Osteoblast (primary cell): Measurements from ENCODE around the gene AUTS2. TPM values are rescaled to one million over a fixed set of nuclear protein-coding genes. Genes with fewer than 3 reads are reported as not detected.

Experiments used
- DNase-seq: peaks from one replicate; pipeline ENCODE4 v3.0.0; 2011; ENCODE audit warnings: low spot score, mixed read lengths; ENCODE audit not compliant: insufficient read length; ENCODE audit errors: missing footprints
- H2AFZ ChIP-seq: 2 replicates; pipeline ENCODE4 v1.6.0; 2011; ENCODE audit warnings: mild to moderate bottlenecking, low read length
- H3K27ac ChIP-seq: 2 replicates; pipeline ENCODE4 v1.5.1; 2011; ENCODE audit warnings: mild to moderate bottlenecking, low read depth, low read length, moderate library complexity
- H3K27me3 ChIP-seq: 2 replicates; pipeline ENCODE4 v1.6.0; 2012; ENCODE audit warnings: mild to moderate bottlenecking, control low read depth, inconsistent platforms, low read length, moderate library complexity; ENCODE audit not compliant: insufficient read depth
- H3K36me3 ChIP-seq: 2 replicates; pipeline ENCODE4 v1.5.1; 2011; ENCODE audit warnings: mild to moderate bottlenecking, low read length, control low read depth, moderate library complexity; ENCODE audit not compliant: insufficient read depth
- H3K4me1 ChIP-seq: 2 replicates; pipeline ENCODE4 v1.5.1; 2011; ENCODE audit warnings: mild to moderate bottlenecking, low read length, control low read depth, moderate library complexity; ENCODE audit not compliant: insufficient read depth
- H3K4me2 ChIP-seq: 2 replicates; pipeline ENCODE4 v1.6.0; 2011; ENCODE audit warnings: mild to moderate bottlenecking, low read length; ENCODE audit not compliant: insufficient read depth
- H3K4me3 ChIP-seq: fragments of 200-600 bp; sonication (generic); 3 replicates; pipeline ENCODE4 v1.5.1; 2012; ENCODE audit warnings: mild to moderate bottlenecking, low read length, inconsistent platforms; ENCODE audit not compliant: insufficient read depth
- H3K79me2 ChIP-seq: 2 replicates; pipeline ENCODE4 v1.6.0; 2012; ENCODE audit warnings: mild to moderate bottlenecking, low read length, control low read depth, inconsistent platforms; ENCODE audit not compliant: insufficient read depth
- H3K9me3 ChIP-seq: 2 replicates; pipeline ENCODE4 v1.5.1; 2011; ENCODE audit warnings: low read depth, low read length, control low read depth
- H4K20me1 ChIP-seq: 2 replicates; pipeline ENCODE4 v1.6.0; 2012; ENCODE audit warnings: mild to moderate bottlenecking, low read length, control low read depth; ENCODE audit not compliant: insufficient read depth
- total RNA-seq: library from RNA; depleted of rRNA; stranded (reverse); fragments of >200 nt; gene quantifications from 2 replicates; pipeline ENCODE4 v1.2.3, GENCODE V29; 2012
- TF ChIP-seq, protein P1 (sequence below): IDR thresholded peaks from 2 replicates; pipeline ENCODE4 v1.5.1; 2011; ENCODE audit warnings: mild to moderate bottlenecking, low read depth, low read length, moderate library complexity; ENCODE audit errors: extremely low read depth

The AUTS2 gene
- total RNA-seq, 1 donor, result 15.2 TPM

DNA sequence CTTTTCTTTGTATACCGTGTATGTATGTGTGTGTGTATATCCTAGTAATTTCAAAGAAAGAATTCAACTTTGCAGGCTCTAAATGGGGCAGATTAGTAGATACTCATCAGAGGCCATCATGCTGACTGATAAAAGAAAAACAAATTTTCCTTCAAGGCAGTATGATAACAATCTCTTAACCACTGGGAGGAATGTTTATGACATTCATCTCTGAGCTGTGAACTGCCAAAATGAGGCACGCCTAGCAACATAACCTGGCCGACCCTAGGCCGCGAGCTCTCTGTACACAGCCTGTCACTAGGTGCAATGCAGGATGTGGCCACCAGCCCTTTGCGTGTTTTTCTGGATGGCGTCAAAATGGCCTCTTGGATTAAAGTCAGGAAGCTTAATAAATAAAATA, 1190.0 kb downstream of the AUTS2 start:
- Histone ChIP-seq H3K36me3 (peaks cover 6% of the 10 kb centered on the region), H3K4me3 (no peak overlapping the region), H3K9me3 (no peaks in the 10 kb centered on the region), H3K27me3 (no peaks in the 10 kb centered on the region), H4K20me1 (no peaks in the 10 kb centered on the region), H3K4me2 (no peak overlapping the region), H3K4me1 (no peaks in the 10 kb centered on the region), H3K27ac (no peak overlapping the region), H3K79me2 (no peaks in the 10 kb centered on the region), H2AFZ (no peak overlapping the region)
- DNase-seq, result no peak
- TF ChIP-seq, protein P1, sequence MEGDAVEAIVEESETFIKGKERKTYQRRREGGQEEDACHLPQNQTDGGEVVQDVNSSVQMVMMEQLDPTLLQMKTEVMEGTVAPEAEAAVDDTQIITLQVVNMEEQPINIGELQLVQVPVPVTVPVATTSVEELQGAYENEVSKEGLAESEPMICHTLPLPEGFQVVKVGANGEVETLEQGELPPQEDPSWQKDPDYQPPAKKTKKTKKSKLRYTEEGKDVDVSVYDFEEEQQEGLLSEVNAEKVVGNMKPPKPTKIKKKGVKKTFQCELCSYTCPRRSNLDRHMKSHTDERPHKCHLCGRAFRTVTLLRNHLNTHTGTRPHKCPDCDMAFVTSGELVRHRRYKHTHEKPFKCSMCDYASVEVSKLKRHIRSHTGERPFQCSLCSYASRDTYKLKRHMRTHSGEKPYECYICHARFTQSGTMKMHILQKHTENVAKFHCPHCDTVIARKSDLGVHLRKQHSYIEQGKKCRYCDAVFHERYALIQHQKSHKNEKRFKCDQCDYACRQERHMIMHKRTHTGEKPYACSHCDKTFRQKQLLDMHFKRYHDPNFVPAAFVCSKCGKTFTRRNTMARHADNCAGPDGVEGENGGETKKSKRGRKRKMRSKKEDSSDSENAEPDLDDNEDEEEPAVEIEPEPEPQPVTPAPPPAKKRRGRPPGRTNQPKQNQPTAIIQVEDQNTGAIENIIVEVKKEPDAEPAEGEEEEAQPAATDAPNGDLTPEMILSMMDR, result no peak

DNA sequence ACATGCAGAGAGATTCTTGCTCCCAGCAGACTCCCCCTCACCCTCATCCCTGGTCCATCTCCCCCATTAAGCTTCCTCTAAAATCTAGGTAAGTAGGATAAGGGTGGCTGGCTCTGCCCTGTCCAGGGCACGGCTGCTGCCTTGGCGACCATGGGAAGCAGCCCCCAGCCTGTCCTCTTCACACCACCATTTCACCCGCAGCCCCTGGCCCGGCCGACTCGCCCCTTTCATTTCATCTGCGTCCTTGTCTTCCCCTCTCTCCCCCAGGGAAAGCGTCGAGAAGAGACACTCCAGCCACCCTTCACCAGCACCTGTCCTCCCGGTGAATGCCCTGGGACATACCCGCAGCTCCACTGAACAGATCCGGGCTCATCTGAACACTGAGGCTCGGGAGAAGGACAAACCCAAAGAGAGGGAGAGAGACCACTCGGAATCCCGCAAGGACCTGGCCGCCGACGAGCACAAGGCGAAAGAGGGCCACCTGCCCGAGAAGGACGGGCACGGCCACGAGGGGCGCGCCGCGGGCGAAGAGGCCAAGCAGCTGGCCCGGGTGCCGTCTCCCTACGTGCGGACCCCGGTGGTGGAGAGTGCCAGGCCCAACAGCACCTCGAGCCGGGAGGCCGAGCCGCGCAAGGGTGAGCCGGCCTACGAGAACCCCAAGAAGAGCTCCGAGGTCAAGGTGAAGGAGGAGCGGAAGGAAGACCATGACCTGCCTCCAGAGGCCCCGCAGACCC, 1191.4 kb downstream of the AUTS2 start:
- Histone ChIP-seq H3K36me3 (peaks cover 5% of the 10 kb centered on the region), H3K4me1 (no peaks in the 10 kb centered on the region), H3K4me3 (no peak overlapping the region), H4K20me1 (no peaks in the 10 kb centered on the region), H3K79me2 (no peaks in the 10 kb centered on the region), H3K27ac (no peak overlapping the region), H3K9me3 (no peaks in the 10 kb centered on the region), H3K4me2 (no peak overlapping the region), H2AFZ (no peak overlapping the region), H3K27me3 (no peaks in the 10 kb centered on the region)
- DNase-seq, result no peak
- TF ChIP-seq, protein P1, result no peak

DNA sequence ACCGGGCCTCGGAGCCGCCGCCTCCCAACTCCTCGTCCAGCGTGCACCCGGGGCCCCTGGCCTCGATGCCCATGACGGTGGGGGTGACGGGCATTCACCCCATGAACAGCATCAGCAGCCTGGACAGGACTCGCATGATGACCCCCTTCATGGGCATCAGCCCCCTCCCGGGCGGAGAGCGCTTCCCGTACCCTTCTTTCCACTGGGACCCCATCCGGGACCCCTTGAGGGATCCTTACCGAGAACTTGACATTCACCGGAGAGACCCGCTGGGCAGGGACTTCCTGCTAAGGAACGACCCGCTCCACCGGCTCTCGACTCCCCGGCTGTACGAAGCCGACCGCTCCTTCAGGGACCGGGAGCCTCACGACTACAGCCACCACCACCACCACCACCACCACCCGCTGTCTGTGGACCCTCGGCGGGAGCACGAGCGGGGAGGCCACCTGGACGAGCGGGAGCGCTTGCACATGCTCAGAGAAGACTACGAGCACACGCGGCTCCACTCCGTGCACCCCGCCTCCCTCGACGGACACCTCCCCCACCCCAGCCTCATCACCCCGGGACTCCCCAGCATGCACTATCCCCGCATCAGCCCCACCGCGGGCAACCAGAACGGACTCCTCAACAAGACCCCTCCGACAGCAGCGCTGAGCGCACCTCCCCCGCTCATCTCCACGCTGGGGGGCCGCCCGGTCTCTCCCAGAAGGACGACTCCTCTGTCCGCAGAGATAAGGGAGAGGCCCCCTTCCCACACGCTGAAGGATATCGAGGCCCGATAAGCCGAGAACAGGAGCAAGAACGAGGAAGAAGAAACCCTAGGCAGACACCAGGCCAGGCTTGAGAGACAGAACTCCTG, 1192.2 kb downstream of the AUTS2 start:
- H3K4me2 ChIP-seq, result no peak overlapping the region
- no peak overlapping the region for H3K4me3 ChIP-seq
- H3K36me3 ChIP-seq, result no peaks in the 10 kb centered on the region
- H4K20me1 ChIP-seq, result no peaks in the 10 kb centered on the region
- H3K27ac ChIP-seq, result no peak overlapping the region
- H3K9me3 ChIP-seq, result no peaks in the 10 kb centered on the region
- no peaks in the 10 kb centered on the region for H3K4me1 ChIP-seq
- DNase-seq, result no peak
- no peaks in the 10 kb centered on the region for H3K79me2 ChIP-seq
- H2AFZ ChIP-seq, result no peak overlapping the region
- no peaks in the 10 kb centered on the region for H3K27me3 ChIP-seq
- TF ChIP-seq, protein P1, result no peak

DNA sequence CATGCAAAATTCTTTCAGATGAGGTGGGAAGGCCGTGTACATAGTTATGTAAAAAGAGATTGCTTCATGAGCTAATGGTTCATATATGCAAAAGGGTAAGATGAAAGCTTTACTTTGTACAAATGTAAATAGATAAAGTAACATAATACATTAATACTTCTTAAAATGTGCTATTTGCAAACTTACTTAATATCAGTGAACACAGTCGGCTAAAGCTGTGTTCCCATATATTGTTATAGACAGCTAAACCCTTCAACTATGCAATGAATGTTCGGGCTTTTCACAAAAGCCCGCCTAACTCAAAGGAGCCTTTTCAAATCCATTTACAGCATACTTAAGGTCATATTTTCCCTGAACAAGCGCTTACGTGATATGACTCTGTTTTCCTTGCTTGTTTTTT, 1193.1 kb downstream of the AUTS2 start:
- DNase-seq, result no peak
- Histone ChIP-seq H3K4me3 (no peak overlapping the region), H3K9me3 (no peaks in the 10 kb centered on the region), H3K4me2 (no peak overlapping the region), H2AFZ (no peak overlapping the region), H3K27me3 (no peaks in the 10 kb centered on the region), H4K20me1 (no peaks in the 10 kb centered on the region), H3K36me3 (no peaks in the 10 kb centered on the region), H3K4me1 (no peaks in the 10 kb centered on the region), H3K79me2 (no peaks in the 10 kb centered on the region), H3K27ac (no peak overlapping the region)
- TF ChIP-seq, protein P1, result no peak
